Measurements from ENCODE around the gene EFL1.

DNA sequence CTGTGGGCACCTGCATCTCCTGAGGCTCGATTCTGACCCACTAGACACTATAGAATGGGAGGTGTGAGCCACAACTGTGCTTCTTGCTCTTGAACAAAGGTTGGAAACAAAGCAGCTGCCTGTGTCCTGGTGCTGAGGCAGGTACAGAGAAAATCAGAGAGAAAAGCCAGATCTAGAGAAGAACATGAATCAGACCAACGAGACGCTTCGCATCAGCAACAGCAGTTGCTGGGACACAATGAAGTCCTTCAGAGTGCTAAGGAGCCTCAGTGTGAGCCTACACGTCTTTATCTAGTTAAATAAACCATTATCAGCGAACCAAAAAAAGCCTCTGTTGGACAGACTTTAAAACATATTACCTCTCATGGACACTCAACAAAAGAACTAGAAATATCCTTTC lies 130.4 kb downstream of the EFL1 start:
- TF ChIP-seq YY1 (IDR thresholded peaks at IDR 0.05; ENCODE audit: insufficient read depth, insufficient read length) (no peak), ZNF274 (IDR thresholded peaks at IDR 0.05; ENCODE audit: low read depth, low read length) (no peak), SUZ12 (IDR thresholded peaks at IDR 0.05; ENCODE audit: extremely low read depth, insufficient read depth, insufficient read length) (no peak)

Data from NT2/D1 (cell line).